SIG-M5 treated with dmso at 0.1 percent for 504 hours (cell line): Measurements from ENCODE around the gene ZNF503.

ENCODE experiments used
- DNase-seq: peaks from one replicate; lab custom pipeline; 2025; ENCODE audit not compliant: unreplicated experiment; lab: John Stamatoyannopoulos, UW

The ZNF503 gene

GRCh38 chr10:75407713-75408508 is 6.3 kb upstream of the ZNF503 start:
- DNase-seq: no peak

- DNase-seq: no peak
These were observed 5.7 kb upstream of the ZNF503 start for GRCh38 chr10:75407224-75407712.

GRCh38 chr10:75406462-75407223 is 5.1 kb upstream of the ZNF503 start:
- no peak for DNase-seq

DNA sequence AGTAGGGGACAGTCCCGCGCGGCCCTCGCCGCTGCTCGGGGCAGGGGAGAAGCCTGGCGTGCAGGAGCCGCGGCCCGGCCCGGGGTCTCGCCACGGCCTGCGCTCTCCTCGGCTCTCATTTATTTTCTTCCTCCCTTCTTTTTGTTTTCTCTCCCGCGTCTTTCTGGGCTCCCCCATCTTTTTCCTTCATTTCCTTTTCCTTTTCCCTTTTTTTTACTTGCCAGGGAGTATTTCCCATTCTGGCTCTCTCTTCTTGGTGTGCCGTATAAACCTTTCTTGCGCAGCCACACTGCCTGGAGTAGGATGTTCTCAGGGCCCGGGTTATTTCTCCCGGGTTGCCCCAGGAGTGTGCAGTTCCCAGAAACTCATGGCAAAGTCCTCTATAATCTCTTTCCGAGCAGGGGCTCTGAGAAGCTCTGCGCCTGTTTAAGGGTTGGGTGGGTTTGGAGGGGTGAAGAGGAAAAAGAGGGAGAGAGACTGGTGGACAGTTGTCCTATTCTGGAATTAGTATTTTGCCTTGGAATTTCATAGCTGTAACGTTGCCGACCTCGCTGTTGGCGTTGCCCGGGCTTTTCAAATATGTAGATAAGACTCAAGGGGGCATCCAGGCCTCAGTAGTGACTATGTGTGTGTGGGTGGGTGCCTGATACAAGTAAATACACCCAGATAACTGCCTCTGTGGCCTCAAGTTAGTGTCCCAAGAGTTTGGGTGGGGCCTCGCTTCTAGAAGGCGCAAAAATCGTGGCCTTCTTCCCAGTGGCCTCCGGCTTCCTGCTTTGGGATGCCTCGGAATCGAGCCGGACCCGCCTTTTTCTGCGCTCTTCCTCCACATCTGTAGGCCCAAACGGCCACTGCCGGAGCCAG is 4.3 kb upstream of the ZNF503 start:
- DNase-seq: no peak

DNA sequence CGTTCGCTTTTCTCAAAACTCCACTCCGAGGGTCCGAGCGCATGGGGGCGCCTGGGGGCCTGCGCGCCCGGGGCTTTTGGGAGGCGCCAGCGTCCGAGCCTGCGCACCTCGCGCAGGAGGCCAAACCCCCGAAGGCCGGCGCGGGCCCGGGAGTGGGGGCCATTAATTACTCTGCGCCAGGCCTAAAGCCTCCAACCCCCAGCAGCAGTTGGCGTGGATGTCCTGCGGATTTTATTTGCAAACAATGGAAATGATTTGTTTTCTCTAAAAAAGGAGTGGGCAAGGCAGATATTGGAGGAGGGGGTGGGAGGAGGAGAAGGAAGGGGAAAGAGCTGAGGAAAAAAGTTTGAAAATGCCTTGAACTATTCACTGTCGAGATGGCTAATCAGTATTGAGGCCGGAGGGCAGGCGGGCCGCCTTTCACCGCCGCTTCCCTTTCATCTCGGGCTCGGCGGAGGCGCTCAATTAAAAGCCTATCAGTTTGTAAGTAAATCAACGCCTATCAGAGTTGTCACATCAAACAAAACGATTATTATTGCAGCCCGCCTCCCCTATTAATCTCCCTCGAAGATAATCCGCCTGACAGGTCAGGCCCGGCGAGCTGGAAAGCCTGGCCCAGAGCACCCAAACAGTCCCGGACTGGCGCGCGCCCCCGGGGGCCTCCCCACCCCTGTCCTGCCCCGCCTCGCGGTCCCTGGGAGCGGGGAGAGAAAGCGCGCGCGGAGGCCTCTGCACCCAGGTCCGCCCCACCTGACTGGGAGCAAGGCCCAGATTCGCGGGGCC is 3.4 kb upstream of the ZNF503 start:
- DNase-seq: no peak

DNA sequence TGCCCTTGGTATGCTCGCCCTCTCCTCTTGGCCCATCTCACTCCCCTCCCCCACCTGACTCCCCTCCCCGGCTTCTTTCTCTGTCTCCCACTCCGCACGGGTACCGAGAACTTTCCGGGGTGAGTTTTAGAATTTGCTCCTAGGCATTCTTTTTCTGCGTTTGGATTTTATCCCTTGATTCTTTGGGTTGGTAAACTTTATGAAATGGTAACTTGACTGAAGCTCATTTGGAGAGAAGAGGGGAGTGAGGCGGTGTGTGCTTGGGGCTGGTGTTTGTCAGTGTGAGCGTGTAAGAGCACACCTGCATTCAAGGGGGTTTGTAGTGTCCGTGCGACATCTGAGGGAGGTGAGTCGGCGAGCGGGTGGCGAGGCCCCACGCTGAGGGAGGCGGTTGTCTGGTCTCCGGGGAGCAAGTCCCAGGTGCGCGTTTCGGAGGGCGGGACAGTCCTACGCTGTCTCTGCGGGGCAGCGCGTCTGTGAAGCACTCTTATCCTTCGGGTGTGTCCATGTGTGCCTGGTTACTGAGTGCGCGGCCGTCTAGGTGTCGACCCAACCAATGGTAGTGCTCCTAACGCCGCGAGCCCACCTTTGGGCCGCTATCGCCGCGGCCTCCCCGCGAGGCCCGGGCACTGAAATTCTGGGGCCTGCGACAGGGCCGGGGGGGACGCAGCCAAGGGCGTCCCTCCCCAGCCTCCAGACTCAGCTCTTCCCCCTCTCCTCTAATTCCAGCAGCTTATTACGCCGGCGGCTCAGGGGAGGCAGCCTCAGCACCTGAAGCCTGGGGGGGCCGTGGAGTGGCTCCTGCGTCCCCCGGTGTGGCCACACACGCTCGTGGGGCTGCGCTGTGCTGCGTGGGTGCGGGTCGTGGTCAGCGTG is 2.6 kb upstream of the ZNF503 start:
- no peak for DNase-seq

GRCh38 chr10:75403144-75403938 is 1.8 kb upstream of the ZNF503 start:
- DNase-seq: no peak

- peak; percentile 36 for DNase-seq
These were observed 1.1 kb upstream of the ZNF503 start for GRCh38 chr10:75402486-75403143.

DNA sequence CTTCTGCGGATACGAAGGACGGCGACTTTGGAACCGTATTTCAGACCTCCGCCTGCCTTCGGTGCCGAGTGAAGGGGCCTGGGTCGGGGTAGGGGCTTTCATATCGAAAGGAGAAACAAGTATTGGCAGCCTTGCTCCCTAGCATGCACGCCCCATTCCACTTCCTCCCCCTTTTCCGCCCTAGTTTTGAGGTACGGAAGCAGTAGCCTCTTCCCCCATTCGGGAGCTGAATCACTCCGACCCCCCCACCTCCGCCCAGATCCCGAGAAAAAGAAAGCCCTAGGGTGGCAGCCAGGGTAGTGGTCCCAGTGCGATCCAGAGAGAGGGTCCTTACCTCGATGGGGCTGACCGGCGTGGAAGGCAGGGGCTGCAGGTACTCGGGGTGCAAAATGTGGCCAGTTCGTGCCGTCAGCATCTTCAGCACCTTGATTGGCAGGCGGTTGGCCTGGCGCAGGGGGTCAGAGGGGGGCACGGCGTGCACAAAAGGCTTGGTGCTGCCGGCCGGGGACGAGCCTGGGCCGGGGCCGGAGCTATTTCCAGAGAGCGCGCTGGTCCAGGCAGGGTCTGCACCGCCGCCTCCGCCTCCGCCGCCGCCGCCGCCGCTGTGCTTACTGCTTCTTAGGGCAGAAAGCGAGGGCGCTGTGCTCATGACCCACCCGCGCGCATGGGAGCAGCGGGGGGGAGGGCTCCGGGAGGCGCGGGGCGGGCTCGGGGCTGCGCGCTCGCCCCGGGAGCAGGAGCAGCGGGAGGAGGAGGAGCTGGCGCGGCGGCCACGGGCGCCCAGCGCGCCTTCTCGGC is 594 bp downstream of the ZNF503 start:
- peak; percentile 54 for DNase-seq

DNA sequence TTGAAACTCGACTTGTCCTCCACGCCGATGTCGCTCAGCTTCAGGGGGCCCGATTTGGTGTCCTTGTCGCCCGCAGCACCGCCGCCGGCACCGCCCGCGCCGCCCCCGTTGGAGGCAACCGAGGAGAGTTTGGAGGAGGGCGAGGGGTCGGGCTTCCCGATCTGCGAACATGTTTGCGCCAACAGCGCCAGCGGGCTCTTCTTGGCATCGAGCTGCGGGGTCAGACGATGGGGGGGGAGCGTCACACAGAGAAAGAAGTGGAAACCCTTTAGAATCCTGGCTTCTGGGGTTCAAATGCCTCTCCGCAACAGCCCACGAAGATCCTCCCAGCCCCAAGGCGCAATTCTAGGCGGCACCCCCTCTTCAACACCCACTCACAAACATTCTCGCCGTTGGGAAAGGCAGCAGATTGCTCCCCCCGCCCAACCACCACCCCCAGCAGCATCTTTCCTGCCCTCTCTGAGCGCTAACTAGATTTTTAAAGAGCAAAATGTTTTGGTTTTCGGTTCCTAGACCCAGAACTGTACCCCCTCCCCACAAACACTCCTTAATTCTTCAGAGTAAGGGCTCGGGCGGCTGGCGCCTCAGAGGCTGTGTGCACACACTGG is 1.3 kb downstream of the ZNF503 start:
- no peak for DNase-seq

- DNase-seq: peak; percentile 66
These were observed 2.0 kb downstream of the ZNF503 start for GRCh38 chr10:75399461-75400162.

DNA sequence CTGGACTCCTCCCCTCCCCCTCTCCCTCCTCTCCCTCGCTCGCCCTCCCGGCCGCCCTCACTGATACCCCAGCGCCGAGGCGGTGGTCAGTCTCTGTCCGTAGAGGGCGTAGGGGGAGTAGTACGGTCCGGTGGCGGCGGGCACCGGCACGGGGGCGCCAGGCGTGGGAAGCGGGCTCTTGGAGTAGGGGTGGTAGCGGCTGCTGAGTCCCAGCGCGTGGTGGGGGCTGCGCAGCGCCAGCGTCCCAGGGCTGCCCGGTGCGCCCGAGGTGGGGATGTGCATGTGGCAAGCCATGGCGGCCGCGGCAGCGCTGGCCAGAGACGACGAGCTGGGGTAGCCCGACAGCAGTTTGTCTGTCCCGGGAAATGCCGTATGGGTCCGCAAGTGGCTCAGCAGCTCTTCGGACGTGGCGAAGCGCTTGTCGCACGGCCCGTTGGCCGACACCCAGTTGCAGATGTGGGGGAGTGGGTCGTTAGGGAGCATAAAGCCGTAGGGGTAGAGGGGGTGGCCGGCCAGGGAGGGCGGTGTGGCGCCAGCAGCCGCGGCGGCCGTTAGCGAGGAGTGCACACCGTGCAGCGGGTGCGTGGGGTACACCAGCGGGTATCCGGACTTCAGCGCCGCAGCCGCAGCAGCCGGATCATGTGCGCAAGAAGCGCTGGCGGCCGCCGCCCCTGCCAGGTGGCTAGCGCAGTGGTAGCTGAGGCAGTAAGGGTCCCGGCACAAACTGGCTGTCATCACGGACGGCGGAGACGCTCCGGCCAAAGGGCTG is 2.7 kb downstream of the ZNF503 start:
- no peak for DNase-seq

DNA sequence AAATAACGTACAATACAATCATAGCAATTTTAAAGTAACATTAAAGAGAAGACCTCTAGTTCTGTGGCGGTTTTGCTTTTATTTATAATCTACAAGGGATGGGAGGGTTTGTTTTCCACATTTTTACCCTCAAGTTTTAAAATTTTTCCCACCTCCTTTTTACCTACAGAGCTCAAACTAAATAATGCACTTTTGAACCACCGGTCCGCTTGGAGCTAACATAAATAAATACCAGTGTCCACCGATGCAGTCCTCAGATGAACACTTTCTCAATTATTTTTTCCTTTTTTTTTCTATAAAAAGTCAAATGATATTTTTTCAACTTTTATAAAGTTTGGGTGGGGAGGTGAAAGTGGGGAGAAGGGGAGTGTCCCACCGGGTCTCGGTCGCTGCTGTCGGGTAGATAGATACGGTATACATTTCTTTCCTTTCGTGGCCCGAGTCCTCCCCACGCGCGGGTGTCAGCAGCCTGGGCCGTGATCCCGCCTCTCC is 3.3 kb downstream of the ZNF503 start:
- DNase-seq: no peak

GRCh38 chr10:75397496-75398199 is 3.9 kb downstream of the ZNF503 start:
- no peak for DNase-seq
